GM21360 (cell line): ENCODE data around the gene C14orf180.
"Not testable (repeated sequence)": the region's sequence is repeated elsewhere in the genome, so short reads cannot be mapped to it uniquely, and the experiment has no call there.

ENCODE experiments used
- ATAC-seq: cut with Tn5 transposase; IDR thresholded peaks from one replicate; pipeline ENCODE4 v1.9.1; 2021; ENCODE audit warnings: mild to moderate bottlenecking, moderate library complexity; ENCODE audit not compliant: unreplicated experiment

The C14orf180 gene

DNA sequence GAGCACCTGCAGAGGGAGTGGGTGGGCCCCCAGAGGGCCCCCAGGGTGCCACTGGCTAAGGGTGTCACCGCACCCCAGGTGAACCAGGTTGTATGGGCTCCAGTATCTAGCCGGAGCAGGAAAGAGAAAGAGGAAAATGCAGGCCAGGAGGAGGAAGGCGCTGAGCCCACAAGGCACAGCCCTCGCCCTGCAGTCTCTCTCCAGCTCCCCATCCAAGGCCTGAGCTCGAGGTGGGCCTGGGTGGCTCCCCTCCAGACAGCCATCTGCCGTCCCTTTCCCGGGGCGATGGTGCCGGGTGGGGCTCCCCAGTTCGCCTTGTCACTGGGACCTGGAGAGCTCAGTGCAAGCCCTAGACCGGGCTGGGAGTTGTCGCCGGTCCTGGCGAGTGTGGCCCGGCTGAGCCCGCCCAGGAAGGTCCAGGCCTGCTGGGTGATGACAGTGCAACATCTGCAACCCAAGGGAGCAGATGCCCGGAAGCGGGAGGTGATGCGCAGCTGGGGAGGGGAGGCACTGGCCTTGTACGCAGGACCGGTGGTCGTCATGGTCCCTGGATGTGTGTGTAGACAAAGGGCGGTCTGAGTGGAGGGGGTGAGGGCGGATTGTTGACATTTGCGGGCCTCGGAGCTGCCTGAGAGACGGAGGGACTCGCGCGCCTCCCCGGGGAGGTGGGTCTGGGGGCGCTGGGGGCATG is 24.3 kb downstream of the C14orf180 start:
- no peak for ATAC-seq

DNA sequence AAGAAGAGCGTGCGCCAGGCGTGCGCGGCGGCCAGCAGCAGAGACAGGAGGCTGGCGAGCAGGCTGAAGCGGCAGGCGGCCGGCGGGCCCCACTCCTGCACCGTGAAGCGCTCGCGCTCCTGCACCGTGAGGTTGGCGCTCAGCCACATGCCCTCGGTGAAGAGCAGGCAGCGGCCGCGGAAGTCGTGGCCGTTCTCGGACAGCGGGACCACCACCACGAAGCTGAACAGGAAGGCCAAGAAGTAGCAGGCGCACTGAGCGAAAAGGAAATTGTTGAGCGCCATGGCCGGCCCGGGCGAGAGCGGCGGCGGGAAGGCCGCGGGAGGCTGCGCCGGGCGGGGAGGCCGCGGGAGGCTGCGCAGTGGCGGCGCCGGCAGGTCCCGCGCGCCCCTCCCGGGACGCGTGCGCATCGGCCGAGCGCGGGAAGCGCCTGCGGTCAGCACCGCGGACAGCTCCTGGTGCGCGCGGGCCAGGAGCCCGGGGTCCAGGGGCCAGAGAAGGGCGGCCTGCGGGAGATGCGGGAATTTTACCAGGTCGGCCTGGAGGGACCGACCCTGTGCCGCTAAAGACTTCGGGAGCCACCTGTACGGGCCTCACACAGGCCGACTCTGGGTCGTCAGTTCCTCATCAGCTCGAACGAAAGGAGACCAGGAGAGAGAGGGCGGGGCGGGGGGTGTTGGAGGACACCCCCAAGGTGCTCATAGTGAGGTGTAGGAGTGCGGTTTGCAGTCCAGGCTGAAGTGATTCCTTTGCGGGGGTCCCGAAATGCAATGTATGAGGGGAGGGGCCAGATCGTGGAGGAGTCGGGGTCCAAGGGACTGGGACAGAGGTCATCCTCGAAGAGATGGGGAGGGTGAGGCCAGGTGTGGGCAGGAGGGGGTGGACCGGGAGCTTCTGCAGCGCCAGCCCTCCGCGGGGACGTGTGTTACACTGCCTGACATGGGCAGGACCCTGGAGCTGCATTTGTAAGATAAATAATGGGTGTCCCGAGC is 25.2 kb downstream of the C14orf180 start, which contains the start of gene TMEM179:
Gene TMEM179, minus strand, starts transcription at position 315 of the 992 bp plus-strand sequence. Its CDS starts 31 bp downstream, at position 284.
- no peak for ATAC-seq

DNA sequence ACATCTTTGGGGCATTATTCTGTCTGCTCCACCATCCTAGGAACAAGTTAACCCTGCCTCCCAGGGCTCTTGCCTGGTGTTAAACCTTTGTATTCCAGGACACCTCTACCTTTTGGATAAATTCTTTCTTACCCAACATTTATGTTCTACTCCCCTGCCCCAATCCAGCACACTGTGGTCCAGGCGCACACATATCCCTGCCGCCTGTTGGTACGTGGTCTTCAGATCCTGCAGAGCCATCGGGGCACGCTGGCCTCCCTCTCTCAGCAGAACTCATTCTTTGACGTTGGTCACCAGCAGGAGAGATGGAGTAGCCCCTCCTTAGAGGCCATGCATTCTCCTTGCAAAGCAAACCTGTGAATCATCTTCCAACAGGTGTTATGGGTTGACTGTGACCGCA is 30.1 kb downstream of the C14orf180 start:
- no peak for ATAC-seq

DNA sequence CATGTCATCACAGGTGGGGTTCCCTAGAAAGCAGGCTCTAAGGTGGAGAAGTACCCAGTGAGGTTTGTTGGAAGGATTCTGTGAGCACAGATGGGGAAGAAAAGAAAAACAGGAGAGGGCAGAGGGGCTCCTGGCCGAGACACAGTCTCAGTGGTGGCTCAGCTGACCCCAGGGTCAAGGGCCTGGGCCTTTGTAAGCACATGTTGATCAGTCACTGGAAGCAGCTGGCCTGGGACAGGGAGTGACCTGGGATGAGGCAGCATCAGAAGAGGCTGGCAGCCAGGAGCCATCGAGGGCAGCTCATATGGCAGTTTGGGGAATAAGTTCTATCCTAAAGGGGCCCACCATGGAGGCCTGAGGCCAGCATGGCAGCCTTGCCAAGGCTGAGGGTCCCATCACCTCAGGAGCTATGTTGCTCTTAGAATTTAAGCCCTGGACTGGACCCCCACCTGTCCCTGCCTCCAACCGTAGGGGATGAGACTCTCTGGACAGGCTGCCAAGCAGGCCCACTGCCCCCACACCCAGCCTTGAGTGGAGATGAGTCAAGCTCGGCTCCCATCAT is 31.3 kb downstream of the C14orf180 start:
- ATAC-seq, result no peak

DNA sequence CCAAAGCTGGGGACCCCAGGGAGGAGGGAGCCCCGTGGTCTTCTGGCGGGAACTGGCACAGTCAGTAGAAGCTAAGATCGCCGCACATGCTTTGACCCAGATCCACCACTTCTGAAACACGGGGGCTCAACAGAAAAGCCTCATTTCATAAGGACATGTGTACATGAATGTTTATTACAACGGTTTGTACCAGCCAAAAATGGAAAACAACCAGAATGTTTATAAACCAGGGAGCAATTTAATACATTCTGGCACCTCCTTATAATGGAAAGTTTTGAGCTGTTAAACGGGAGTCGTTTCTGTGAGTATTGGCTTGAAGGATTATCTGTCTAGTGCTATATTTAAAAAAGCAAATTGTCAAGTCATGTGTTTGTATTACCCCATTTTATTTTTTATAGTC is 32.3 kb downstream of the C14orf180 start:
- no peak for ATAC-seq

DNA sequence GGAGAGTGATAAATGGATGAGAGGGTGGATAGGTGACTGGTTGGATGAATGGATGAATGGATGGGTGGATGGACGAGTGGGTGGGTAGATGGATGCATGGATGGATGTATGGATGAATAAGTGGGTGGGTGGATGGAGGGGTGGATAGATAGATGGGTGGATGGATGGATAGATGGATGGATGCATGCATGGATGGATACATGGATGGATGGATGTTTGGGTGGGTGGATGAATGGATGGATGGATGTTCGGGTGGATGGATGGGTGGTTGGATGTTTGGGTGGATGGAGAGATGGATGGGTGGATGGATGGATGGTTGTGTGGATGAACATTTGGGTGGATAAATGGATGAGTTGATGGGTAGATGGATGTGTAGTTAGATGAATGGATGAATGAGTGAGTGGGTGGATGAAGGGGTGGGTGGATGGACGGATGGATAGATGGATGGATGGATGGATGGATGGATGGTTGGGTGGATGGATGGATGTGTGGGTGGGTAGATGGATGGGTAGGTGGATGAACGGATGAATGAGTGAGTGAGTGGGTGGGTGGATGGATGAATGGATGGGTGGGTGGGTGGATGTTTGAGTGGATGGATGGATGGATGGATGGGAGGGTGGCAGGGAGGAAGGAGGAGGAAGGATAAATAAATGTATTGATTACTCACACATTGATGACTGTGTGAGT is 34.7 kb downstream of the C14orf180 start:
- ATAC-seq, result no peak

DNA sequence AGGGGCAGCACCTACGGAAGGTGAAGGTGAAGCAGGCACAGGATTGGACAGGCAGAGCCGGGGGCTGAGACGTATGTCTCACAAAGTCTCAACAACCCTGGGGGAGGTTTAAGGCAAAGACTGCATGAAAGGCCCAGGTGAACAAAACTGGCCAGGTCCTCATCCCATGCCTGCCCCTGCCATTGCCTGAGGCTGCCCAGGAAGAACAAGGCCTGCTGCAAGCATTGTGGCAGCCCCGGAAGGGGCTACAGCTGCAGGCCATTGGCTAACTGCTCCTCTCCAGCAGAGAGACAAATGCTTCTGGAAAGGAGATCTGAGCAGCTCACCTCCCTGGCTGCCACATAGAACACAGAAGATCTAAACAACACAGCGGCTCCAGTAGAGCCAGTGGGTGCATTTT is 45.4 kb downstream of the C14orf180 start:
- ATAC-seq, result no peak

DNA sequence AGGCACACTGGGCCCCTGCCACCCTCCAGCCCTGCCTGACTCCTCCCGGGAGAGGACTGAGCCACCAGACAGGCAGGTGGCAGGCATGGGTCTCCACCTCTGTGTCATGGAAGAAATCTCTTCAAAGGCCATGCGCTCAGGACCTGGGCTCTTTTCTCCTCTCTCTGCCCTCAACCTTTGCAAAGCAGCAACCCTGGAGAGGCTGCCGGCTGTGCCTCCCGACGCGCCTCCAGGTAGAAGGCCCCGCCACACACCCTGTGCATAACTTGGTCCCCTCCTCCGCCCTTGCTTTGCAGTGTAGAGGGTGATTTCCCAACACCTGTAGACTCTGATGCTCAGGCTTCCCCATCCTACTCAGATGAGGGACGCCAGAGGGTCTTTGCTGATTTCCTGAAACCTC is 53.2 kb downstream of the C14orf180 start:
- no peak for ATAC-seq

DNA sequence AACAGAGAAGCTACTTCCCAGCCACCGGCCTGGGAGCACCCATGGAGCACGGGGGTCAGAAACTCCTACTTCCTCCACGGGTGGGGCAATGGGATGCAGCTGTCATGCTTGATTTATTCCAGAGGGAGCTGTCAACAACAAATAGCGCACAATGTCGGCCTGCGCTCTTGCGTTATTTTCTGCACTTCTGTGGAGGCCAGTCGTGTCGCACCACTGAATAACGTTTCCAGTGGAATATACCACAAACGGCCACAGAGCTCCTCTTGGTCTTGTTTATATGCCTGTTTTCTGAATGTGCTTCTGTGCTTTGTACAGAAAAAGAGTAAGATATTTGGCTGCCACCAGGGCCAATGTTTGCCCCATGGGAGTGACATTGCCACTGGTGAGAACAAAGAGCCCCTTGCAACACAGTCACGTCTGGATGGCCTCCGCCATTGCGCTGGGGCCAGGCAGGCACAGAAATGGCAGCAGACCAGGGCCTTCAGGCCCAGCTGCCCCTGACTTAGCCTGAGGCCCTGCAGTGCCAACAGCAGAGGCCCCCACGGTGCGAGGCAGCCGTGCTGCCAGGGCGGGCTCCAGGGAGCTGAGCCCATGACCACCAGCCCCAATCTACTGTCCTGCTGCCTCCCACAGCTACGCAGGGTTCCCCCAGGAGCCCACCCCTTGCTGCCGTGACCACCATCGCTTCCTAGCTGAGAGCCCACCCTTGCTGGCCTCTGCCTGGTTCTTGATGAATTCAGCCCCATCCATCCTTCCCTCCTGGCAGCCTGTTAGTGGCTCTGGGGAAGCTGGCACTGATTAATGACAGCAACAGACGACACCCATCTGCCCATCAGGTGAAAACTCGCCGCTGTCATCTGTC is 53.9 kb downstream of the C14orf180 start:
- no peak for ATAC-seq

DNA sequence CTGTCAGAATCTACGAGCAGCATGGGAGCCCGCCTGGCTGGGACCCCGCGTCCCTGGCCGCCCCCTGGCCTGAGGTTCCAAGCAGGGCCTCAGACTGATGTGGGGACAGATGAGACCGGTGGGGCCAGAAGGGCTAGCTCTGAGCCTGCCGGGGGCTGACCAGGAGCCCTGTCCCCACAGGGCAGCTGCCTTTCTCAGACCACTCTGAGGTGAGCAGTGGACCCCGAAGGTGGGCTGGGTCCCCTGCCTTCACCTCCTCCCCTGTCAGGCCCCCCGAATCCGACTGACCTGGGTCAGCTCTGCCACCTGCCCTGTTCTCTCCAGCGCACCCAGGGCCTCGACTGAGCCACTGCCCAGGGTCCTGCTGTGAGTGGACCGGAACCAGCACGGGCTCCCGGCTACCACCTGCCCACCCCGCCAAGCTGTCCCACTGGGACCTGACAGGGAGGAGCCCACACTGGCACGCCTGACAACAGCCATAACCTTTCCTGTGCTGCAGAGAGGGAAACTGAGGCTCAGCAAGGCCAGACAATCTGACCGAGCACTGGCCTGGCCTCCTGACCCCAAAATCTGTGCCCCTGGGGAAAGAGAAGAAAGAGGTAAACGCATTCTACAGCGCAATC is 54.7 kb downstream of the C14orf180 start:
- no peak for ATAC-seq

DNA sequence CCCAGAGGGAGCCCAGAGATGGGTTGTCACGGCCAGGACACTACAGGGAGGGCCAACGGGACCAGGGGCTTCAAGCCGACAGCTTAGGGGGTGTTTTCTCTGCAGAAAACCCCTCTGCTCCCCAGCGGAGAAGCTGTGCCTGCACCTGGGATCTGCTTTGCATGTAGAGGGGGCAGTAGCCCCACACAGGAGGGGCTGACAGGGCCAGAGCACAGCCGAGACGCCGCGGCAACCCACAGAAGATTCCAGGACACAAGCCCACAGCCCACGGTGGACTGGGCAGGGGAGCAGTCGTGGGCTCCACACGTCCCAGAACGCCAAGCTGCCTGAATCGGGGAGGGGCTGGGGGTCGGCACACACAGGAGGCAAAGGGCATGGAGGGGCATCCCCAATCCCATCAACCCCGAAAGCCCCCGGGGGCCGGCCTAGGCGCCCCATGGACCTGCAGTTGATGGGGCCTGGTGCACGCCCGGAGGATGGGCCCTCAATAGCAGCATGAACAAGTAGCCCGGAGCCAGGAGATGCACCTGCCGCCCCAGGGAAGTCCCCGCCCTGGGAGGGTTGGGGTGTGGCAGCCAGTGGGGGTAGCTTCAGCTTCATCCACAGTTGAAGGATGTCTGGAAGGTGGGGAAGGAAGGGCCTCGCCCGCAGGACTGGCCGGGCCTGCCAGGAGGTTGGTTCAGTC is 55.5 kb downstream of the C14orf180 start:
- ATAC-seq, result no peak

DNA sequence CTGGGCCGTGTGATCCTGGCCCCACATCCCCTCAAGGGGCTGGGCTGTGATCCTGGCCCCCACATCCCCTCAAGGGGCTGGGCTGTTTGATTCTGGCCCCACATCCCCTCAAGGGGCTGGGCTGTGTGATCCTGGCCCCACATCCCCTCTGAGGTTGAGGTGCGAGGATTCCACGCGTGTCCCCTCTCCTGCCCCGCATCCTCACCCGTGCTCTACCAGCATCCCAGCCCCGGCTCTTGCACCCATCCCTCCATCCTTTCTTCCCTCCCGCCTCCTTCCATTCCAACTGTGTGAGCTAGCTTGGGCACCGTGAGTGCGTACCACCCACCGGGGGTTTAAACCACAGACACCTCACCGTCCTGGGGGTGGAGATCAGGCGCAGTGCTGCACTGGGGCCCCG is 56.2 kb downstream of the C14orf180 start:
- ATAC-seq, result no peak

DNA sequence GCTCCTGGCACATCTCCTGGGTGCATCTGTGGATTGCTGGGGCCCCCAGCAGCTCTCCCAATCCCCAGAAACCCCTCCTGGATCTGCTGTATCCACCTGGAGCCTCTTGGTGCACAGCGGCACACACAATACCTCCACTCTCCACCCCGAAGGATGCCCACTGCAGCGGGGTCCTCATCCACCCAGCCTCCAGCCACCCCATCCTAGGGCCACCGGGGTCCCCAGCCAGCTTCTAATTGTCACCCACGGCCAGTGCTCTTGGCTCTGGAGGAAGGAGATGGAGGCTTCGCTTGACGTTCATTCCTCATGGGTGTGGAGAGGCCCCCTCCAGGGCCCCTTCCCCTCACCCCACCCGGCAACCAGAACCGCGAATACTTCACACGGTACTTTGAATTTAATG is 56.6 kb downstream of the C14orf180 start:
- ATAC-seq, result no peak

DNA sequence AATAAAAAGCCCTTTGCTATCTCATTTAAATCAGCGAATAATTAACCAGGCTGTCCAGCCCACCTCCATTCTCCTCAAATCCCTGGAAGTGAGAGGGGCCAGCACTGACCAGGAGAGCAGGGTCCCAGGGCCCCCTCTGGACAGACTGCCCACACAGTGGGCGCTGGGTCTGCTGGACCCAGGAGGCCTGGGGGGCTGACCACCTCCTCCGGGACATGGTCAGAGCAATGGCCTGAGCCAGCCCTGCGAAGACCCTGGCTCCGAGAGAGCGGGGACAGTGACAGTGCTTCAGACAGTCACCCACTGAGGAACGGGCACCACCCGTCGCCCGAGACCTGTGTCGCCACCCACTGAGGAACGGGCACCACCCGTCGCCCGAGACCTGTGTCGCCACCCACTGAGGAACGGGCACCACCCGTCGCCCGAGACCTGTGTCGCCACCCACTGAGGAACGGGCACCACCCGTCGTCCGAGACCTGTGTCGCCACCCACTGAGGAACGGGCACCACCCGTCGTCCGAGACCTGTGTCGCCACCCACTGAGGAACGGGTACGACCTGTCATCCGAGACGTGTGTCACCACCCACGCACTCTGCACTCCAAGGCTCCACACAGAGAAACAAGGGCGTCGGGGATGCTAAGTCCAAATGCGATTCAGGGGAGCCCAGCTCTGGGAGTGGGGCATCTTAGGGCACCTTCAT is 57.4 kb downstream of the C14orf180 start:
- not testable (repeated sequence) for ATAC-seq

DNA sequence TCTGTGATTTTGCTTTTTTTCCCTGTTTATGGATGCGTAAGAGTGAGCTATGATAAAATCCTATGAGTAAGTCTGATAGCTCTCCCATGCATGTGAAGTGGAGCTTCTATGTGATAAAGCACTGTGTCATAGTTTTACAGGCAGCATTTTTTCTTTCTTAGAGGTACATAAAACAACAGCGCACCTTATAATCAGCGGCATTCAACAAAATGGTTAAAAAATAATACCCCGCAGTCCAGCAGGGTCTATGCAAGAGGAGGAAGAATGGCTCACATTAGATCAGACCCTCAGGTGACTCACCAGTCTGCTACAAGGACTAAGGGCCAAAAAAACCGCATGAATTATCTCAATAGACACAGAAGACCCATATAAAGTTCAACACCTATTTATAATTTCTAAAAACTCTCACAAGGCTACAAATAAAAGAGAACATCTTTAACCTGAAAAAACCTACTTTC is 58.0 kb downstream of the C14orf180 start:
- ATAC-seq, result no peak

DNA sequence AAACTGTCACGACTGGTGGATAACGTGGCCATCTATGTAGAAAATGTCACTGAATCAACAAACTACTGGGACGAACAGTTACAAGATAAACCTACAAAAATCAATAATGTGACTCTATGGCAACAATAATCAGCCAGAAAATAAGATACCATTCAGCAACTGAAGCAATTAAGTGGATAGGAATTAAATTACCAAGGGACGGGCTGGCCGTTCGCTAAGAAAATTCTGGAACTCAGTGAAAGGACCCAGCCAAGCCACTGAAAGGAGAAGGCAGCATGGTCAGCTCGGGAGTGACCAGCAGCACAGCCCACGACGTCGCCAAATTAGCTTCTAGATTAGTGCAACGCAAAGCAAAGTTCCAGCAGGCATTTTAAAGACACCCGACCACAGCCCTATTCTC is 58.6 kb downstream of the C14orf180 start:
- ATAC-seq, result no peak

DNA sequence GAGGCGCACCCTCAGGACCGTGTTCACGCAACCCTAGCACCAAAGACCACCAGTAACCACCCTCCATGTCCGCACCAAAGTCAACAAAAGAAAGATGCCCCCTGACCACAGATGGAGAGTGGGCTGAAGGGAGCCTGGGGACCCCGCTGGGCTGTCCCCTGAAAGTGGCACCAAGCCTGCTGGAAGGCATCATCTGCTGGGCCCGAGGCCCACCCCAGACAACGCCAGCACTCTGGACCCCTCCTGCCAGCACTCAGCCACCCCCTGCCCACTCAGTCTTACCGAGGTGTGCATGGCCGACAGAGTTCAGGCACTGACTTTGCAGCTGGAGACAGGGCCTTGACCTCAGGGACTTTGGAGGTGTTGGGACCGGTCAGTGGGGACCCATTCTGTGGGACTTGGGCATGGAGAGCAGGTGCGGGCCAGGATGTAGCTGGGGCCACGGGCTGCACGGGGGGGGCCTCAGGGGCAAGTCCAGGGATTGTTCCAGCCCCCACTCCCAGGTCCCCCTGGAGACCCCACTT is 59.4 kb downstream of the C14orf180 start:
- no peak for ATAC-seq

DNA sequence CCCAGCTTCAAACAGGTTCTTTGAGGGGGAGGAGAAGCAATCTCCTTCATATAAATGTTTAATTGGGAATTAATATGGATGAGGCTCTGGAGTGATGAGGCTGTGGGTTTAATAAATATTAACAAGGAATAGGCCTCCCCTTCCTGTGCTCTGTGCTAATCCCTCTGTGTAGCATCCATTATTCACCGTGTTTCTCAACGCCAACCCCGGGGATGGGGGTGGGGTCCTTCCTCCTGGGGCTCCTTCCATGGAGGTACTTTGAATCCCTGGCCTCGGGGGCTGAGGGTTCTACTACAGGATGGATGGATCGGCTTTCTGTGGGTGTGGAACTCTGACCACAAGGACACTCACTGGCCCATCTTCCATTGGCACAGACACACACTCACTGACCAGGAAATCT is 59.9 kb downstream of the C14orf180 start:
- no peak for ATAC-seq
